PFSK-1 (cell line): ENCODE data around the gene TNNT2.

Source experiments
- FOXP2 ChIP-seq: optimal IDR thresholded peaks from 2 replicates; pipeline ENCODE3; 2011; ENCODE audit warnings: borderline replicate concordance, control low read depth, inconsistent platforms; ENCODE audit not compliant: insufficient read depth; ENCODE audit errors: extremely low read length, extremely low read depth
- POLR2AphosphoS5 ChIP-seq: IDR thresholded peaks from 2 replicates; pipeline ENCODE4 v1.6.1; 2012; ENCODE audit warnings: low read depth, mild to moderate bottlenecking, control low read depth, low read length, moderate library complexity
- SIN3A ChIP-seq: IDR thresholded peaks from 2 replicates; pipeline ENCODE4 v1.6.1; 2012; ENCODE audit warnings: mild to moderate bottlenecking, low read length, moderate library complexity, borderline replicate concordance; ENCODE audit not compliant: insufficient read depth
- TAF1 ChIP-seq: IDR thresholded peaks from 2 replicates; pipeline ENCODE4 v1.6.1; 2012; ENCODE audit warnings: low read length, control low read depth, borderline replicate concordance; ENCODE audit not compliant: insufficient read depth
- TF ChIP-seq, protein P1 (sequence below), 2 experiments: IDR thresholded peaks; 2 replicates each; pipeline versions ENCODE4 v1.6.1 to v1.8.0; 2011 to 2012; ENCODE audit warnings: low read depth in 2 of 2, low read length in 2 of 2, control low read depth in 1 of 2, inconsistent platforms in 1 of 2, mild to moderate bottlenecking in 1 of 2, moderate library complexity in 1 of 2; ENCODE audit not compliant: insufficient read depth in 1 of 2

TNNT2 gene

GRCh38 chr1:201353186-201353940, 24.1 kb downstream of the TNNT2 start:
- TF ChIP-seq TAF1: no peak
- TF ChIP-seq FOXP2: no peak
- no peak for TF ChIP-seq SIN3A
- TF ChIP-seq, protein P1, sequence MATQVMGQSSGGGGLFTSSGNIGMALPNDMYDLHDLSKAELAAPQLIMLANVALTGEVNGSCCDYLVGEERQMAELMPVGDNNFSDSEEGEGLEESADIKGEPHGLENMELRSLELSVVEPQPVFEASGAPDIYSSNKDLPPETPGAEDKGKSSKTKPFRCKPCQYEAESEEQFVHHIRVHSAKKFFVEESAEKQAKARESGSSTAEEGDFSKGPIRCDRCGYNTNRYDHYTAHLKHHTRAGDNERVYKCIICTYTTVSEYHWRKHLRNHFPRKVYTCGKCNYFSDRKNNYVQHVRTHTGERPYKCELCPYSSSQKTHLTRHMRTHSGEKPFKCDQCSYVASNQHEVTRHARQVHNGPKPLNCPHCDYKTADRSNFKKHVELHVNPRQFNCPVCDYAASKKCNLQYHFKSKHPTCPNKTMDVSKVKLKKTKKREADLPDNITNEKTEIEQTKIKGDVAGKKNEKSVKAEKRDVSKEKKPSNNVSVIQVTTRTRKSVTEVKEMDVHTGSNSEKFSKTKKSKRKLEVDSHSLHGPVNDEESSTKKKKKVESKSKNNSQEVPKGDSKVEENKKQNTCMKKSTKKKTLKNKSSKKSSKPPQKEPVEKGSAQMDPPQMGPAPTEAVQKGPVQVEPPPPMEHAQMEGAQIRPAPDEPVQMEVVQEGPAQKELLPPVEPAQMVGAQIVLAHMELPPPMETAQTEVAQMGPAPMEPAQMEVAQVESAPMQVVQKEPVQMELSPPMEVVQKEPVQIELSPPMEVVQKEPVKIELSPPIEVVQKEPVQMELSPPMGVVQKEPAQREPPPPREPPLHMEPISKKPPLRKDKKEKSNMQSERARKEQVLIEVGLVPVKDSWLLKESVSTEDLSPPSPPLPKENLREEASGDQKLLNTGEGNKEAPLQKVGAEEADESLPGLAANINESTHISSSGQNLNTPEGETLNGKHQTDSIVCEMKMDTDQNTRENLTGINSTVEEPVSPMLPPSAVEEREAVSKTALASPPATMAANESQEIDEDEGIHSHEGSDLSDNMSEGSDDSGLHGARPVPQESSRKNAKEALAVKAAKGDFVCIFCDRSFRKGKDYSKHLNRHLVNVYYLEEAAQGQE (IDR thresholded peaks at IDR 0.05; ENCODE audit: insufficient read depth in 1 of 2, low read depth in 2 of 2, low read length in 2 of 2): no peak
- TF ChIP-seq POLR2AphosphoS5: no peak

DNA sequence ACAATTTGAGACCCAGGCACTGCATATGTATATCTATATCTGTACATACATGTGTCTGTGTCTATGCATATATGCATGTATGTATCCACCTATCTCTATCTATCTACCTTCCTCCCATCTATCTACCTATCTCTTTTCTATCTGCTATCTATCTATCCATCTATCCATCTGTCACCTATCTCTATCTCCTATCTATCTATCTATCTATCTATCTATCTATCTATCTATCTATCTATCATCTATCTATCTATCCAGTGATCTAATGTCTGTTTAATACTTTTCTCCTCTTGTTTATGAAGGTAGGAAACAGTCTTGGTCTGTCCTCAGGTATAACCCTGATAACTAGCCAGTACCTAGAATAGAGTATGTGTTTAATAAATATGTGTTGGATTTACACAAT, 25.9 kb downstream of the TNNT2 start:
- no peak for TF ChIP-seq POLR2AphosphoS5
- no peak for TF ChIP-seq TAF1
- no peak for TF ChIP-seq FOXP2
- TF ChIP-seq SIN3A: no peak
- TF ChIP-seq, protein P1 (IDR thresholded peaks at IDR 0.05; ENCODE audit: insufficient read depth in 1 of 2, low read depth in 2 of 2, low read length in 2 of 2): no peak

- TF ChIP-seq POLR2AphosphoS5 (no peak), SIN3A (no peak), TAF1 (no peak), FOXP2 (no peak)
- TF ChIP-seq, protein P1 (IDR thresholded peaks at IDR 0.05; ENCODE audit: insufficient read depth in 1 of 2, low read depth in 2 of 2, low read length in 2 of 2): no peak
Observed at GRCh38 chr1:201350884-201351283, 26.6 kb downstream of the TNNT2 start.

DNA sequence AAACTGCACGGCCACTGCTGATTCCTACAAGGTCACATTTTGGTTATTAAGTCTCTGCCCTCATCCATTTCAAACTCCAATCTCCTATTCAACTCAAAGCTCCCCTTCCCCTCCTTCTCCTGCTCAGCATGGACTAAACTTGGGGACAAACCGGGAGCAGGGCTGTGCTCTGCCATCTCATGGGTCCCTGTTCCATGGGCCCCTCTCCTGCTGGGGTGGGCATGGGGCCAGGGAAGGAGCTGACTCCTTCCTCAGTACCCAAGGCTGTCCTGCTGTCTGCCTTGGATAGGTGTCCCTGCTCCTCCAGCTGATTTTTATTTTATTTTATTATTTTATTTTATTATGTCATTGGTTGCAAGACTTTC, 27.1 kb downstream of the TNNT2 start:
- TF ChIP-seq TAF1 (no peak), FOXP2 (no peak), POLR2AphosphoS5 (no peak), SIN3A (no peak)
- TF ChIP-seq, protein P1 (IDR thresholded peaks at IDR 0.05; ENCODE audit: insufficient read depth in 1 of 2, low read depth in 2 of 2, low read length in 2 of 2): no peak

DNA sequence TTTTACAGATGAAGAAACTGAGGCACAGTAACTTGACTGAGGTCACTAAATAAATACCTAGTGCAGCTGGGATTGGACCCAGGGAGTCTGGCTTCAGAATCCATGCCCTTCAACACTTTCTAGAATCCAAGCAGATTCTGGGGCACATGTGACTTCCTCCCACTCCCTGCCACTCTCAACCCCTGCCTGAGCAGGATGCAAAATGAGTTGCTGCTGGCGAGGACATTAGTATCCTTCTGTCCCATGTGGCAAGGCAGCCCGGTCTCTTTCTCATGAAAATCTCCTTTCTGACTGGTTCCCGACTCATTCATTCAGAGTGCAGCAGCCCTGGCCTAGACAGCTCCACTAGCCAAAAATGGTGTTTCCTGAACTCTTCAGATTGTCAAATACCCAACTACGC, 28.4 kb downstream of the TNNT2 start:
- TF ChIP-seq SIN3A: no peak
- no peak for TF ChIP-seq POLR2AphosphoS5
- TF ChIP-seq, protein P1 (IDR thresholded peaks at IDR 0.05; ENCODE audit: insufficient read depth in 1 of 2, low read depth in 2 of 2, low read length in 2 of 2): no peak
- TF ChIP-seq FOXP2: no peak
- TF ChIP-seq TAF1: no peak
